Endodermal cell (in vitro differentiated cells): ENCODE results near the gene VIPR1. TPM values are rescaled to one million over a fixed set of nuclear protein-coding genes. Genes with fewer than 3 reads are reported as not detected.
A peak's percentile ranks its signal among the peaks of the same experiment; 100 is the strongest.

ENCODE experiments used
- DNase-seq: peaks from one replicate; pipeline ENCODE4 v3.0.0-alpha.2; 2017
- H3K27ac ChIP-seq: 2 replicates; pipeline ENCODE4 v1.5.1; 2013; ENCODE audit warnings: mild to moderate bottlenecking, low read depth, low read length, moderate library complexity
- H3K27me3 ChIP-seq: 2 replicates; pipeline ENCODE4 v1.6.1; 2013; ENCODE audit warnings: mild to moderate bottlenecking, low read length, moderate library complexity; ENCODE audit not compliant: insufficient read depth, control insufficient read depth, poor library complexity, severe bottlenecking
- H3K36me3 ChIP-seq: 2 replicates; pipeline ENCODE4 v1.7.0; 2013; ENCODE audit warnings: mild to moderate bottlenecking, low read length, moderate library complexity; ENCODE audit not compliant: control insufficient read depth, insufficient read depth
- H3K4me1 ChIP-seq: one replicate; pipeline ENCODE4 v1.7.0; 2013; ENCODE audit warnings: low read length; ENCODE audit not compliant: control insufficient read depth, insufficient read depth
- H3K4me3 ChIP-seq: 2 replicates; pipeline ENCODE4 v1.5.1; 2013; ENCODE audit warnings: mild to moderate bottlenecking, low read length, moderate library complexity
- H3K9ac ChIP-seq: 2 replicates; pipeline ENCODE4 v1.6.1; 2013; ENCODE audit warnings: mild to moderate bottlenecking, low read length, moderate library complexity; ENCODE audit not compliant: poor library complexity, severe bottlenecking; ENCODE audit errors: extremely low read depth
- H3K9me3 ChIP-seq: 2 replicates; pipeline ENCODE4 v1.6.1; 2013; ENCODE audit warnings: mild to moderate bottlenecking, low read length, moderate library complexity; ENCODE audit not compliant: control insufficient read depth
- H3K27ac Mint-ChIP-seq: 2 replicates; pipeline ENCODE4 v1.8.0; 2020; ENCODE audit warnings: mixed read lengths
- H3K27me3 Mint-ChIP-seq: 2 replicates; pipeline ENCODE4 v1.8.0; 2021; ENCODE audit warnings: mild to moderate bottlenecking, mixed read lengths; ENCODE audit not compliant: insufficient read depth
- H3K36me3 Mint-ChIP-seq: 2 replicates; pipeline ENCODE4 v1.8.0; 2020; ENCODE audit warnings: low read depth, mixed read lengths
- H3K4me1 Mint-ChIP-seq: 2 replicates; pipeline ENCODE4 v1.8.0; 2020; ENCODE audit warnings: mixed read lengths
- H3K4me3 Mint-ChIP-seq: 2 replicates; pipeline ENCODE4 v1.8.0; 2020; ENCODE audit warnings: mild to moderate bottlenecking, moderate library complexity, mixed read lengths
- H3K9me3 Mint-ChIP-seq: 2 replicates; pipeline ENCODE4 v1.8.0; 2020; ENCODE audit warnings: mild to moderate bottlenecking, mixed read lengths
- WGBS, 2 experiments: methylation state at CpG; one replicate each; pipeline versions ENCODE4 v1.1.5 to v1.1.7; 2013; ENCODE audit warnings: missing lambda C conversion rate in 2 of 2, mixed read lengths in 1 of 2; ENCODE audit not compliant: insufficient coverage in 1 of 2, insufficient read length in 1 of 2; 5-methylcytosine and 5-hydroxymethylcytosine counted together
- total RNA-seq, 2 donors: library from RNA; stranded (reverse); fragmentation: NEBNext Ultra II Directional in 1 of 2; extraction: Animal tissue kit (Norgen Biotek cat#: 25700) in 1 of 2; gene quantifications; 2 replicates in 1 of 2; 3 replicates in 1 of 2; pipeline ENCODE4 v1.2.1, GENCODE V29; 2021
- TF ChIP-seq, protein P1 (sequence below): fragments of 200-600 bp; sonication (generic); conservative IDR thresholded peaks from 2 replicates; pipeline ENCODE4 v1.5.0; 2021; ENCODE audit warnings: antibody characterized with exemption, mild to moderate bottlenecking

Gene VIPR1
- total RNA-seq, 2 donors from 2014 or later: 12.9 to 14.7 TPM

DNA sequence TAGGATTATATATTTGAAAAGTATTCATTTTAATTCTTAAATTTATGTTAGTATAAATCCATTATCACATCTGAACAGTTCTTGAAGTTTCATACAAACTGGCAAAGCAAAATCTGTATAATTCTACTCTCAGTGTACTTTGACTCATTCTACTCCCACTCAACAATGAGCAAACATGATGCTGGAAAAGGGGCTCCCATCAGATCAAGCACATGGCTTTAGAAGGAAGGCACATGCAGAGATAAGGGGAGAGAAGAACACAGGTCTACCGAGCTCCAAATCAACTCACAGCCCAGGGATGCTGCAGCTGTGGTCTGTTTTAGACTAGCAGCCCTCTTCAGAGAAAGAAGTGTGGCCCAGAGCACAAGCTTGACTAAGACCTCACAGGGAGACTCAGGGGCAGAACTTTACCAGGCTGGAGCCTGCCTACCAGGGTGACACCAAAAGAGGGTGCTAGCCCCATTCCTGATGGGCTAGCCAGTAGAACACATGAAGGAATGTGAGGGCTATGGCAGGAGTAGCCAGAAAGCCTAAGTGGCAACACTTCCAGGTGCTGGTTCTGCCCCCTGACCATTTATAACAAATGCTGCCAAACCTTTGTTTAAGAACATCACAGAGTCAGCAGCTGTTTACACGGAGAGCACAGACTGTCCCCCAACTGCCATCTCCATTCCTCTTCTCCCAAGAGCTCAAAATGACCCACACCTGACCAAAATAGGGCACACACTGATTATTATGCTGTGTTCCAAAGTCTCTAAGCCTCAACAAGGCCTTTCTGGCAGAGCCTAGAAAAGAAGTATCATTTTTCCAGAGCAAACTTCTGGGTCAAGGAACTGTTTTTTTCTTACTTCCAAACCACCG, 59.8 kb downstream of the VIPR1 start:
- 90 to 100% methylated on average over 1 to 3 of the region's 3 CpGs for WGBS, 2 experiments
- Mint-ChIP-seq H3K9me3 (no peaks in the 10 kb centered on the region), H3K36me3 (peaks cover 58% of the 10 kb centered on the region), H3K4me1 (no peaks in the 10 kb centered on the region), H3K27me3 (no peaks in the 10 kb centered on the region), H3K4me3 (no peak overlapping the region), H3K27ac (no peak overlapping the region)
- Histone ChIP-seq H3K36me3 (peaks cover 69% of the 10 kb centered on the region), H3K4me1 (no peaks in the 10 kb centered on the region), H3K4me3 (no peak overlapping the region), H3K27ac (no peak overlapping the region), H3K27me3 (no peaks in the 10 kb centered on the region), H3K9me3 (no peaks in the 10 kb centered on the region), H3K9ac (no peak overlapping the region)
- no peak for DNase-seq
- TF ChIP-seq, protein P1, sequence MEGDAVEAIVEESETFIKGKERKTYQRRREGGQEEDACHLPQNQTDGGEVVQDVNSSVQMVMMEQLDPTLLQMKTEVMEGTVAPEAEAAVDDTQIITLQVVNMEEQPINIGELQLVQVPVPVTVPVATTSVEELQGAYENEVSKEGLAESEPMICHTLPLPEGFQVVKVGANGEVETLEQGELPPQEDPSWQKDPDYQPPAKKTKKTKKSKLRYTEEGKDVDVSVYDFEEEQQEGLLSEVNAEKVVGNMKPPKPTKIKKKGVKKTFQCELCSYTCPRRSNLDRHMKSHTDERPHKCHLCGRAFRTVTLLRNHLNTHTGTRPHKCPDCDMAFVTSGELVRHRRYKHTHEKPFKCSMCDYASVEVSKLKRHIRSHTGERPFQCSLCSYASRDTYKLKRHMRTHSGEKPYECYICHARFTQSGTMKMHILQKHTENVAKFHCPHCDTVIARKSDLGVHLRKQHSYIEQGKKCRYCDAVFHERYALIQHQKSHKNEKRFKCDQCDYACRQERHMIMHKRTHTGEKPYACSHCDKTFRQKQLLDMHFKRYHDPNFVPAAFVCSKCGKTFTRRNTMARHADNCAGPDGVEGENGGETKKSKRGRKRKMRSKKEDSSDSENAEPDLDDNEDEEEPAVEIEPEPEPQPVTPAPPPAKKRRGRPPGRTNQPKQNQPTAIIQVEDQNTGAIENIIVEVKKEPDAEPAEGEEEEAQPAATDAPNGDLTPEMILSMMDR: no peak

DNA sequence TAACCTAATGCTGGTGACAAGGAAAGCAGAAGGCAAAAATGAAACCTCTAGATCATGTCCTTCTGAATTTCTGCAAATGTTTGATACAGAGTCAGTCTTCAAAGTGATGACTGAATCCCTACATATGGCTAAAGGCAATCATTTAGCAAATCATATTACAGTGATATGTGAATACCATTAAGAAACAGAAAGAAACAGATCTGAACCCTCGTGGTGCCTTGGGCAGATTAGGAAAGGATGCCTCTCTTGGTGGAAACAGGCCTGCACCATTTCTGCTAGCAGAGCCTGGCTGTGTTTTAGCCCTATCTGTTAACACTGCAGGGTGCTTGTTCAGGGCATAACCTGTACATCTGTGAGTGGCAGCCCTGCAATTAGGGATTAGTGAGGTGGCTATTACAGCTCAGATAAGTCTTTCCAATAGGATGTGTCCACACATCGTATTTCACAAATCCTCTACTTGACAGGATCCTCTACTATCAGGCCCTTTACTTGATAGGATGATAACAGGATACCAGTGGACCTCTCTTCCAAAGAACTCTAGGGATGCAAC, 67.2 kb downstream of the VIPR1 start:
- no peak overlapping the region for H3K9ac ChIP-seq
- peaks cover 12% of the 10 kb centered on the region for H3K9me3 Mint-ChIP-seq
- 96 to 100% methylated on average over 1 to 2 of the region's 2 CpGs for WGBS, 2 experiments

DNA sequence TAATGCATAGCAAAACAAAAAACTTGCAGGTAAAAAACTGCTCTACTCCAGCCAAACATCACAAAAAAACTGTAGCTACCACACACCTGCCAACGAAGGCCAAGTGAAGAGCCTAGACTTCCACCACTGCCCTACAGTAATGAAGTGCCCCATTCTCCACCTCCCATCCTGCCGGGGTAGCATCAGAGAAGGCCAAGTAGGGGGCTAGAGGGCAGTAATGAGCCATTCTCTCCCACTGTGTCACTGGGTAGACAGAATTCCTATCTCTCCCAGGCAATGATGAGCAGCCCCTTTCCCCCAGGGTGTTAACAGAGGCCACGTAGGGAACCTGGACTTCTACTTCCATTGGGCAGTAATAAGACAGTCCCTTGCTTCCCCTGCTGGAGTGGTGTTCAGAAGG, 69.8 kb downstream of the VIPR1 start:
- WGBS, 2 experiments: 31 to 53% methylated on average over 2 to 3 of the region's 3 CpGs
- H3K4me1 ChIP-seq: no peaks in the 10 kb centered on the region
- Mint-ChIP-seq H3K4me1 (peaks cover 6% of the 10 kb centered on the region), H3K4me3 (no peak overlapping the region), H3K9me3 (peaks cover 23% of the 10 kb centered on the region), H3K27ac (peak overlapping the region; percentile 31), H3K27me3 (no peaks in the 10 kb centered on the region), H3K36me3 (peaks cover 54% of the 10 kb centered on the region)
- no peak overlapping the region for H3K9ac ChIP-seq
- DNase-seq: peak; percentile 92
- no peak overlapping the region for H3K27ac ChIP-seq
- H3K36me3 ChIP-seq: peaks cover 41% of the 10 kb centered on the region
- H3K9me3 ChIP-seq: peaks cover 26% of the 10 kb centered on the region
- H3K27me3 ChIP-seq: no peaks in the 10 kb centered on the region
- TF ChIP-seq, protein P1: peak; percentile 77
- no peak overlapping the region for H3K4me3 ChIP-seq

More for the DNA sequence above, 67.2 kb downstream of the VIPR1 start:
- Histone ChIP-seq H3K27ac (no peak overlapping the region), H3K4me3 (no peak overlapping the region), H3K27me3 (no peaks in the 10 kb centered on the region), H3K9me3 (peaks cover 11% of the 10 kb centered on the region), H3K4me1 (no peaks in the 10 kb centered on the region), H3K36me3 (peaks cover 45% of the 10 kb centered on the region)
- H3K36me3 Mint-ChIP-seq: peaks cover 57% of the 10 kb centered on the region
- no peaks in the 10 kb centered on the region for H3K27me3 Mint-ChIP-seq
- no peak for DNase-seq
- H3K27ac Mint-ChIP-seq: no peak overlapping the region
- H3K4me1 Mint-ChIP-seq: peaks cover 6% of the 10 kb centered on the region
- TF ChIP-seq, protein P1: no peak
- no peak overlapping the region for H3K4me3 Mint-ChIP-seq
